GM23338 (cell line): ENCODE data around the gene FAM83F.

Source experiments
- CREB1 ChIP-seq: fragments of 250-450 bp; sonication (Bioruptor Pico); IDR thresholded peaks from 2 replicates; pipeline ENCODE4 v1.5.0; 2020; ENCODE audit warnings: low read depth, mild to moderate bottlenecking, moderate library complexity
- EZH2 ChIP-seq: fragments of 200-600 bp; sonication (generic); IDR thresholded peaks from one replicate; pipeline ENCODE4 v1.8.0; 2017; ENCODE audit warnings: antibody characterized with exemption, mild to moderate bottlenecking, low read depth; ENCODE audit not compliant: unreplicated experiment
- EZH2phosphoT487 ChIP-seq: fragments of 200-600 bp; sonication (generic); IDR thresholded peaks from one replicate; pipeline ENCODE4 v1.8.1; 2018; ENCODE audit warnings: antibody characterized with exemption; ENCODE audit not compliant: unreplicated experiment
- JUNB ChIP-seq: IDR thresholded peaks from one replicate; pipeline ENCODE4 v1.6.1; 2016; ENCODE audit warnings: antibody characterized with exemption; ENCODE audit not compliant: unreplicated experiment
- NANOG ChIP-seq: IDR thresholded peaks from 2 replicates; pipeline ENCODE4 v1.6.1; 2016; ENCODE audit warnings: antibody characterized with exemption, borderline replicate concordance
- POLR2AphosphoS5 ChIP-seq: IDR thresholded peaks from 2 replicates; pipeline ENCODE4 v1.6.1; 2016; ENCODE audit warnings: antibody characterized with exemption, low read depth
- ZNF114 ChIP-seq: fragments of 250-450 bp; sonication (Bioruptor Pico); IDR thresholded peaks from 2 replicates; pipeline ENCODE4 v1.5.0; 2020; ENCODE audit warnings: mild to moderate bottlenecking, moderate library complexity
- TF ChIP-seq, protein P1 (sequence below), 2 experiments: fragments of 200-600 bp in 1 of 2; sonication (generic) in 1 of 2; conservative IDR thresholded peaks; 2 replicates each; pipeline versions ENCODE4 v1.5.1 to v1.6.1; 2016 to 2017; ENCODE audit warnings: antibody characterized with exemption in 2 of 2, low read depth in 2 of 2, mild to moderate bottlenecking in 2 of 2, moderate library complexity in 1 of 2
- TF ChIP-seq, protein P2 (sequence below): IDR thresholded peaks from one replicate; pipeline ENCODE4 v1.6.1; 2018; ENCODE audit warnings: antibody characterized with exemption; ENCODE audit not compliant: unreplicated experiment

DNA sequence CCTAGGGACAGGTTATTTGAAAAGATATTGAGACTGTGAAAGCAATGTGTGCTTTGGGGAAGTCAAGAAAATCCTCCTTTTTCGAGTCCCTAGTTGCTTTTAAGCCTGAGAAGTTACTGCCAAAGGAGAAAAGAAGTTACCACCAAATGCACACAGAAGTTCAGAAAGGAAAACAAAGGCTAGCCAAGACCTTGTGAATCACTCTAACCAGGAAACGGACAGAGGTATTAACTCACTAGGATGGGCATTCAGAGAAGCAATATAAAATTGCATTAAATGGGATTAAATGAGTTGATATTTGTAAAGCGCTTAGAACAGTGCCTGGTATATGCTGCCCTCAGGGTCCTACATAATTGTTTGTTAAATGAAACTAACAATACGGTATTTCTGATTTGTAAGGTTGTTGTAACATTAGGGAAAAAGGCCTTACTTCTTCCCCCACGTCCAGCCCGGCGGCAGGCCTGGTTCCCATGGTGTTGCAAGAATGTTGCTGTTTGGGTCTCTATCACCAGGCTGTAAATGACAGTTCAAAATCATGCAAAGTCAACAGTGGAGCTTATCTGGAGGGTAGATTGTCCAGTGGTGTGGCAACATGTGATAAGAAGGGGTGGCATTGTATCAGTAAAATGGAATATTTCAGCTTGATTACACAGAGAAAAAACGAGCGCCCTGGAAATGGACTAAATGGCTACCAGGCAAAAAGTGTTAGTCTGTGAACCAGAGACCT lies 27.5 kb upstream of the FAM83F start:
- TF ChIP-seq, protein P1, sequence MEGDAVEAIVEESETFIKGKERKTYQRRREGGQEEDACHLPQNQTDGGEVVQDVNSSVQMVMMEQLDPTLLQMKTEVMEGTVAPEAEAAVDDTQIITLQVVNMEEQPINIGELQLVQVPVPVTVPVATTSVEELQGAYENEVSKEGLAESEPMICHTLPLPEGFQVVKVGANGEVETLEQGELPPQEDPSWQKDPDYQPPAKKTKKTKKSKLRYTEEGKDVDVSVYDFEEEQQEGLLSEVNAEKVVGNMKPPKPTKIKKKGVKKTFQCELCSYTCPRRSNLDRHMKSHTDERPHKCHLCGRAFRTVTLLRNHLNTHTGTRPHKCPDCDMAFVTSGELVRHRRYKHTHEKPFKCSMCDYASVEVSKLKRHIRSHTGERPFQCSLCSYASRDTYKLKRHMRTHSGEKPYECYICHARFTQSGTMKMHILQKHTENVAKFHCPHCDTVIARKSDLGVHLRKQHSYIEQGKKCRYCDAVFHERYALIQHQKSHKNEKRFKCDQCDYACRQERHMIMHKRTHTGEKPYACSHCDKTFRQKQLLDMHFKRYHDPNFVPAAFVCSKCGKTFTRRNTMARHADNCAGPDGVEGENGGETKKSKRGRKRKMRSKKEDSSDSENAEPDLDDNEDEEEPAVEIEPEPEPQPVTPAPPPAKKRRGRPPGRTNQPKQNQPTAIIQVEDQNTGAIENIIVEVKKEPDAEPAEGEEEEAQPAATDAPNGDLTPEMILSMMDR (conservative IDR thresholded peaks at IDR 0.05; ENCODE audit: low read depth in 2 of 2) = no peak
- TF ChIP-seq CREB1 (CRISPR knock-in tag) (no peak), POLR2AphosphoS5 (no peak), EZH2phosphoT487 (no peak), EZH2 (no peak), NANOG (no peak), JUNB (no peak), ZNF114 (CRISPR knock-in tag) (no peak)
- TF ChIP-seq, protein P2, sequence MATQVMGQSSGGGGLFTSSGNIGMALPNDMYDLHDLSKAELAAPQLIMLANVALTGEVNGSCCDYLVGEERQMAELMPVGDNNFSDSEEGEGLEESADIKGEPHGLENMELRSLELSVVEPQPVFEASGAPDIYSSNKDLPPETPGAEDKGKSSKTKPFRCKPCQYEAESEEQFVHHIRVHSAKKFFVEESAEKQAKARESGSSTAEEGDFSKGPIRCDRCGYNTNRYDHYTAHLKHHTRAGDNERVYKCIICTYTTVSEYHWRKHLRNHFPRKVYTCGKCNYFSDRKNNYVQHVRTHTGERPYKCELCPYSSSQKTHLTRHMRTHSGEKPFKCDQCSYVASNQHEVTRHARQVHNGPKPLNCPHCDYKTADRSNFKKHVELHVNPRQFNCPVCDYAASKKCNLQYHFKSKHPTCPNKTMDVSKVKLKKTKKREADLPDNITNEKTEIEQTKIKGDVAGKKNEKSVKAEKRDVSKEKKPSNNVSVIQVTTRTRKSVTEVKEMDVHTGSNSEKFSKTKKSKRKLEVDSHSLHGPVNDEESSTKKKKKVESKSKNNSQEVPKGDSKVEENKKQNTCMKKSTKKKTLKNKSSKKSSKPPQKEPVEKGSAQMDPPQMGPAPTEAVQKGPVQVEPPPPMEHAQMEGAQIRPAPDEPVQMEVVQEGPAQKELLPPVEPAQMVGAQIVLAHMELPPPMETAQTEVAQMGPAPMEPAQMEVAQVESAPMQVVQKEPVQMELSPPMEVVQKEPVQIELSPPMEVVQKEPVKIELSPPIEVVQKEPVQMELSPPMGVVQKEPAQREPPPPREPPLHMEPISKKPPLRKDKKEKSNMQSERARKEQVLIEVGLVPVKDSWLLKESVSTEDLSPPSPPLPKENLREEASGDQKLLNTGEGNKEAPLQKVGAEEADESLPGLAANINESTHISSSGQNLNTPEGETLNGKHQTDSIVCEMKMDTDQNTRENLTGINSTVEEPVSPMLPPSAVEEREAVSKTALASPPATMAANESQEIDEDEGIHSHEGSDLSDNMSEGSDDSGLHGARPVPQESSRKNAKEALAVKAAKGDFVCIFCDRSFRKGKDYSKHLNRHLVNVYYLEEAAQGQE = no peak
